ENCODE measurements around the gene MYADM. TPM values are rescaled to one million over a fixed set of nuclear protein-coding genes. Genes with fewer than 3 reads are reported as not detected.

MYADM gene
- total and polyA plus RNA-seq, 11 donors = 75.9 to 201 (median 158) TPM

DNA sequence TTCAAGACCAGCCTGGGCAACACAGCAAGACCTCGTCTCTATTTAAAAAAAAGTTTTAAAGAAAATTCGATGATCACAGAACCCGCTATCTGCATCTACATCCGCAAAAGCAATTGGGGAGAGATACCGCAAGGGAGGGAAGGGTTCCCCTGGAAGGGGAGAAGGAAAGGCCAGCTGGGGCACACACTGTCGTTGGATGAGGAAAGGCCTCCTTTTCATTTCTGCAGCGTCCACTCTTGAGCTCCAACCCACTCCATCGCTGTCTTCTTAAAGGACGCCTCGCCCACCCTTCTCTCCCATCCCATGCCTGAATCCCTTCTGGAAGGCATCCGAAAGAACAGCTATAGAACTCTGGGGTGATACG is 11.1 kb downstream of the MYADM start:
- Histone ChIP-seq H3K27me3 (peaks cover 16 to 37% (median 28%) of the 10 kb centered on the region in 9 donors), H3K4me3 (peak overlapping the region; percentile 34 to 83 (median 58)), H3K27ac (peak overlapping the region in 4 of 12 donors; percentile 18 to 54 (median 36)), H3K36me3 (peaks cover 0 to 30% (median 21%) of the 10 kb centered on the region in 9 donors), H3K4me1 (peaks cover 0 to 62% (median 21%) of the 10 kb centered on the region in 12 donors), H3K9me3 (no peaks in the 10 kb centered on the region)
- DNase-seq (no peak), ATAC-seq (no peak)
- WGBS, 4 donors = 30 to 46% (median 42%) methylated on average over 12 of the region's 12 CpGs
- TF ChIP-seq, protein P1, sequence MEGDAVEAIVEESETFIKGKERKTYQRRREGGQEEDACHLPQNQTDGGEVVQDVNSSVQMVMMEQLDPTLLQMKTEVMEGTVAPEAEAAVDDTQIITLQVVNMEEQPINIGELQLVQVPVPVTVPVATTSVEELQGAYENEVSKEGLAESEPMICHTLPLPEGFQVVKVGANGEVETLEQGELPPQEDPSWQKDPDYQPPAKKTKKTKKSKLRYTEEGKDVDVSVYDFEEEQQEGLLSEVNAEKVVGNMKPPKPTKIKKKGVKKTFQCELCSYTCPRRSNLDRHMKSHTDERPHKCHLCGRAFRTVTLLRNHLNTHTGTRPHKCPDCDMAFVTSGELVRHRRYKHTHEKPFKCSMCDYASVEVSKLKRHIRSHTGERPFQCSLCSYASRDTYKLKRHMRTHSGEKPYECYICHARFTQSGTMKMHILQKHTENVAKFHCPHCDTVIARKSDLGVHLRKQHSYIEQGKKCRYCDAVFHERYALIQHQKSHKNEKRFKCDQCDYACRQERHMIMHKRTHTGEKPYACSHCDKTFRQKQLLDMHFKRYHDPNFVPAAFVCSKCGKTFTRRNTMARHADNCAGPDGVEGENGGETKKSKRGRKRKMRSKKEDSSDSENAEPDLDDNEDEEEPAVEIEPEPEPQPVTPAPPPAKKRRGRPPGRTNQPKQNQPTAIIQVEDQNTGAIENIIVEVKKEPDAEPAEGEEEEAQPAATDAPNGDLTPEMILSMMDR (IDR thresholded peaks at IDR 0.05) = no peak
- TF ChIP-seq POLR2A (IDR thresholded peaks at IDR 0.05) = no peak
- intact Hi-C loops (cut with DNase I) = loop anchor here in 1 of 10 donors (10.0 kb wide), 1 partner anchor 226 kb away; the partner anchor contains the start of genes NDUFA3 and OSCAR

DNA sequence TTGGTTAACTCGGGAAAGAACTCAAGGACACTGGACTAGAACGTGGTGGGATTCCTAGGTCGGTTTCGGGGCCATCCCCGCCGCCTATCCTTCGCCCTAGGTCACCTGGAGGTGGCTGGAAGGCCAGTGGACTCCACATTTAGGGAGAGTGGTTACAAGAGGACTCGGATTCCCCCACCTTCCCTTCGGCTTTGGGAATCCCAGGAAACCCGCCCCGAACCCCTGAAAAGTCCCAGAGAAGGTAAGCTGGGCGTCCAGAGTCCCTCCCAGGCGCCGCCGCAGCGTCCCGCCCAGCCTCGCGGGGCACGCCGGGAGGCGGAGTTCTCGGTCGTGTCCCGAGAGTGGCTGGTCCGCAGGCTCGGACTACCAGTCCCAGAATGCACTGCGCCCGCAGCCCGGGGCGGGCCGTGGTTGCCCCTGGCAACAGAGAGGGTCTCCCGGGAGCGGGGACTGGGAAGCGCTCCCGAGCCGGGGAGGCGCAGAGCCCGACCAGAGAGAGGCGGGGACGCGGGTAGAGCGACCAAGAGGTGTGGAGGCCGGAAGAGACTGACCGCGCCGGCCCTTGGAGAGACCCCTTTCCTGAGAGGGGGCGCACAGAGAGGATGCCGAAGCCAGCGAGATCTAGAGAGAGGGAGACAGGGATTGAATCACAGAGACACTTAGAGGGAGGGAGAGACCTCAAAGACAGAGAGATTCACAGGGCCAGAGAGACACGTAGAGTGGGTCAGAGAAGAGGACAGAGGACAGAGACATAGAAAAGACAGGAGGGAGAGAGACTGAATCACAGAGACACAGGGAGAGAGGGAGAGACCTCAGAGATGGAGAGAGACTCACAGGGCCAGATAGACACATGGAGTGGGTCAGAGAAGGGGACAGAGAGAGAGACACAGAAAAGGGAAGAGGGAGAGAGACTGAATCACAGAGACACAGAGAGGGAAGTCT is 11.7 kb downstream of the MYADM start:
- peaks cover 0 to 24% (median 14%) of the 10 kb centered on the region in 9 donors for H3K36me3 ChIP-seq
- H3K27me3 ChIP-seq = peaks cover 22 to 43% (median 34%) of the 10 kb centered on the region in 9 donors
- DNase-seq (peak; percentile 94 to 98 (median 95)), ATAC-seq (peak; percentile 98 to 100 (median 100))
- intact Hi-C loops (cut with DNase I) = loop anchor here in 4 of 10 donors (5.0 to 10.0 kb wide), 2 partner anchors 37 to 225 kb away; partner anchors contain the start of genes NDUFA3 (in 1 of the 4) and OSCAR (in 1 of the 4)
- peak overlapping the region in 5 of 12 donors; percentile 18 to 54 (median 35) for H3K27ac ChIP-seq
- peak in 1 of 2 donors; percentile 44 for TF ChIP-seq POLR2A (IDR thresholded peaks at IDR 0.05)
- TF ChIP-seq, protein P1 (IDR thresholded peaks at IDR 0.05) = no peak
- H3K4me3 ChIP-seq = peak overlapping the region; percentile 34 to 83 (median 58)
- peaks cover 0 to 56% (median 20%) of the 10 kb centered on the region in 12 donors for H3K4me1 ChIP-seq
- no peaks in the 10 kb centered on the region for H3K9me3 ChIP-seq
- WGBS, 4 donors = 1 to 2% (median 1%) methylated on average over 39 to 51 of the region's 51 CpGs

DNA sequence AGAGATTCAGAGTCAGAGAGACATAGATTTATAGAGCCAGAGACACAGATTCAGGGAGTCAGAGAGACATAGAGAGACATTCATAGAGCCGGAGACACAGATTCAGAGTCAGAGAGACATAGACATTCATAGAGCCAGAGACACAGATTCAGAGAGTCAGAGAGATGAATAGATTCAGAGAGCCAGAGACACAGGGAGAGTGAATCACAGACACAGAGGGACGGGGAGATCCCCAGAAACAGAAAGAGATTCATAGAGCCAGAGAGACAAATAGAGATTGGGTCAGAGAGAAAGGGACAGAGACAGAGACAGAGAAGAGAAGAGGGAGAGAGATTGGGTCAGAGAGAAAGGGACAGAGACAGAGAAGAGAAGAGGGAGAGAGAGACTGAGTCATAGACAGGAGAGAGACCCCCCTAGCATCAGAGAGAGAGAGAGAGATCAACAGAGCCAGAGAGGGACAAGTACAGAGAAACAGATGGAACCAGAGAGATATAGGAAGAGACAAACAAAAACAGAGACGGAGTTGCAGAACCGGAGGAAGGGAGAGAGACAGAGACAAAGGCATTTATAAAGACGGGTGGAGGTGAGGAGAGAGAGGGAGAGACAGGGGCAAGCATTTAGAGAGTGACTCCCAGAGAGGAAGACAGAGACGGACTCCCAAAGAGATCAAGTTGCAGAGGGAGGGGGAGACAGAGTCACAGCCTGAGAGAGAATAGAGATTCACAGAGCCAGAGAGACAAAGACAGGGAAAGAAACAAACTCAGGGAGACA is 13.2 kb downstream of the MYADM start:
- 29 to 41% (median 37%) methylated on average over 5 to 6 of the region's 6 CpGs for WGBS, 4 donors
- DNase-seq (no peak), ATAC-seq (no peak)
- H3K4me3 ChIP-seq = peak overlapping the region in 1 of 12 donors; percentile 48
- peaks cover 0 to 41% (median 15%) of the 10 kb centered on the region in 12 donors for H3K4me1 ChIP-seq
- TF ChIP-seq POLR2A (IDR thresholded peaks at IDR 0.05) = no peak
- TF ChIP-seq, protein P1 (IDR thresholded peaks at IDR 0.05) = no peak
- H3K36me3 ChIP-seq = peaks cover 0 to 9% (median 2%) of the 10 kb centered on the region in 9 donors
- peaks cover 23 to 53% (median 42%) of the 10 kb centered on the region in 9 donors for H3K27me3 ChIP-seq
- no peaks in the 10 kb centered on the region for H3K9me3 ChIP-seq
- intact Hi-C loops (cut with DNase I) = loop anchor here in 3 of 10 donors (5.0 kb wide), 1 partner anchor 39 kb away; no protein-coding TSS in a partner anchor
- no peak overlapping the region for H3K27ac ChIP-seq

All from heart left ventricle (tissue), 16 donors.